Skeletal muscle tissue (tissue), 4 donors: ENCODE data around the gene TYROBP. TPM values are rescaled to one million over a fixed set of nuclear protein-coding genes. Genes with fewer than 3 reads are reported as not detected.
A peak's percentile ranks its signal among the peaks of the same experiment; 100 is the strongest.
"Not testable (repeated sequence)": the region's sequence is repeated elsewhere in the genome, so short reads cannot be mapped to it uniquely, and the experiment has no call there.

Experiments
- H3K27ac ChIP-seq: one replicate; pipeline ENCODE4 v1.7.0; 2013; ENCODE audit warnings: mild to moderate bottlenecking, low read depth, low read length, inconsistent platforms
- H3K27me3 ChIP-seq, 3 donors: one replicate each; pipeline ENCODE4 v1.7.0; 2013; ENCODE audit warnings: low read length in 3 of 3; ENCODE audit not compliant: control insufficient read depth in 3 of 3, insufficient read depth in 3 of 3
- H3K36me3 ChIP-seq, 3 donors: one replicate each; pipeline ENCODE4 v1.7.0; 2013; ENCODE audit warnings: low read length in 3 of 3; ENCODE audit not compliant: control insufficient read depth in 3 of 3, insufficient read depth in 3 of 3
- H3K4me1 ChIP-seq, 3 donors: one replicate each; pipeline ENCODE4 v1.7.0; 2013; ENCODE audit warnings: low read length in 3 of 3, mild to moderate bottlenecking in 3 of 3; ENCODE audit not compliant: control insufficient read depth in 3 of 3, insufficient read depth in 3 of 3
- H3K4me3 ChIP-seq, 3 donors: one replicate each; pipeline ENCODE4 v1.7.0; 2013; ENCODE audit warnings: low read length in 3 of 3
- H3K9ac ChIP-seq, 3 donors: one replicate each; pipeline ENCODE4 v1.7.0; 2013; ENCODE audit warnings: low read length in 3 of 3, mild to moderate bottlenecking in 3 of 3, moderate library complexity in 2 of 3, low read depth in 1 of 3
- H3K9me3 ChIP-seq, 3 donors: one replicate each; pipeline ENCODE4 v1.7.0; 2013; ENCODE audit warnings: low read length in 3 of 3; ENCODE audit not compliant: control insufficient read depth in 3 of 3
- total RNA-seq: library from RNA; depleted of rRNA; stranded (reverse); fragments of >200 nt; gene quantifications from one replicate; pipeline ENCODE4 v1.2.3, GENCODE V29; 2014
- donor health status: Osteomylitis.

The TYROBP gene
- total RNA-seq, 1 donor from 2014 or later = 9.9 TPM

DNA sequence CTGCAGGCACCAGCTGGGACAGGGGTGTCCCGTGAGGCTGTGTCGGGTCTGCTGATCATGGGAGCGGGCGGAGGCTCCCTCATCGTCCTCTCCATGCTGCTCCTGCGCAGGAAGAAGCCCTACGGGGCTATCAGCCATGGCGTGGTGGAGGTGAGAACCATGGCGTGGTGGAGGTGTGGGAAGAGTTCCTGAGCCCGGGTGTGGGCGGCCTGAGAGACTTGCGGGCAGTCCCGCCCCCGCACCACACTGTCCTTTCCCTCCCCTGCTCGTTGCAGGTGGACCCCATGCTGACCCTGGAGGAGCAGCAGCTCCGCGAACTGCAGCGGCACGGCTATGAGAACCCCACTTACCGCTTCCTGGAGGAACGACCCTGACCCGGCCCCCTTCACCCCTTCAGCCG is 29.0 kb downstream of the TYROBP start:
- Histone ChIP-seq H3K36me3 (no peaks in the 10 kb centered on the region), H3K4me3 (no peak overlapping the region)

DNA sequence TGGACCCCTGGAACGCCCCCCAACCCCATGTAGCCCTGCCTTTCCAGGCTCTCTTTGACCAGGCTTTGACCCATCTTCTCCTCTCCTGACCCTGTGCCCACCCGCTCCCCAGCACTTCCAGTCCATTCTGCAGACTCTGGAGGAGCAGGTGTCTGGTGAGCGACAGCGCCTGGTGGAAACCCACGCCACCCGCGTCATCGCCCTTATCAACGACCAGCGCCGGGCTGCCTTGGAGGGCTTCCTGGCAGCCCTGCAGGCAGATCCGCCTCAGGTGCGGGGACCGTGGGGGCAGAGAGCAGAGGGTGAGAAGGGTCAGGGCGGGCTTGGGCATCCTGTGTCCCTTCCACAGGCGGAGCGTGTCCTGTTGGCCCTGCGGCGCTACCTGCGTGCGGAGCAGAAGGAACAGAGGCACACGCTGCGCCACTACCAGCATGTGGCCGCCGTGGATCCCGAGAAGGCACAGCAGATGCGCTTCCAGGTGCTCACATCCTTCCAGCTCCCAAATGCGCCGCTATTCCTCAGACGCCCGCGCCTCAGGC is 33.6 kb downstream of the TYROBP start:
- Histone ChIP-seq H3K27me3 (peaks cover 37 to 61% (median 49%) of the 10 kb centered on the region in 3 donors), H3K9ac (no peak overlapping the region), H3K36me3 (no peaks in the 10 kb centered on the region), H3K27ac (no peak overlapping the region), H3K4me1 (peaks cover 0 to 4% (median 4%) of the 10 kb centered on the region in 3 donors), H3K9me3 (no peaks in the 10 kb centered on the region), H3K4me3 (no peak overlapping the region)

More for the DNA sequence above, 29.0 kb downstream of the TYROBP start:
- H3K9ac ChIP-seq = no peak overlapping the region
- peaks cover 12 to 34% (median 25%) of the 10 kb centered on the region in 3 donors for H3K27me3 ChIP-seq
- no peaks in the 10 kb centered on the region for H3K9me3 ChIP-seq
- H3K27ac ChIP-seq = no peak overlapping the region
- H3K4me1 ChIP-seq = no peaks in the 10 kb centered on the region

DNA sequence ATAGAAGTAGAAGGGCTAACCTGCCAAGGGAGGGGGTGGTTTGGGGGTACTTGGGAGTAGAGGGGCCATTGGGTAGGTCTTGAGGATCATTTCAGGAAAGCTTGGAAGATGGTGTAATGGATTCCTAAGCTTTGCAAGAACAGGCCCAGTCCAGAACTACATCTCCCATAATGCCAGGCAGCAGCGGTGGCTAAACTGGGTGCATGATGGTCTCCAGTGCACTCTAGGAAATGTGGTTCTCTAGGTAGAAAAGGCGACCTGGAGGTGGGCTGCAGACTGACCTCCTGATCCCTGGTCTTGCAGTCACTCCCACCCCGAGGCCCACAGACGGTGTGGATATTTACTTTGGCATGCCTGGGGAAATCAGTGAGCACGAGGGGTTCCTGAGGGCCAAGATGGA is 35.9 kb downstream of the TYROBP start:
- Histone ChIP-seq H3K4me3 (no peak overlapping the region), H3K27me3 (peaks cover 39 to 49% (median 43%) of the 10 kb centered on the region in 3 donors), H3K9me3 (no peaks in the 10 kb centered on the region), H3K9ac (no peak overlapping the region), H3K4me1 (peaks cover 4 to 13% (median 12%) of the 10 kb centered on the region in 3 donors), H3K36me3 (no peaks in the 10 kb centered on the region), H3K27ac (no peak overlapping the region)

DNA sequence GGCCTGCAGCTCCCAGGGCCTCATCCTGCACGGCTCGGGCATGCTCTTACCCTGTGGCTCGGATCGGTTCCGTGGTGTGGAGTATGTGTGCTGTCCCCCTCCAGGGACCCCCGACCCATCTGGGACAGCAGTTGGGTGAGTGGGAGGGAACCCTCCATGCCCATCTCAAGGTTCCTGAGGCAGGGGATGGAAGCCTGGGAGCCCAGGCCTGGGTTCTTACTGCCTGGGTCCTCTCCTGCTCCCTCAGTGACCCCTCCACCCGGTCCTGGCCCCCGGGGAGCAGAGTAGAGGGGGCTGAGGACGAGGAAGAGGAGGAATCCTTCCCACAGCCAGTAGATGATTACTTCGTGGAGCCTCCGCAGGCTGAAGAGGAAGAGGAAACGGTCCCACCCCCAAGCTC is 36.5 kb downstream of the TYROBP start:
- Histone ChIP-seq H3K4me3 (no peak overlapping the region), H3K36me3 (no peaks in the 10 kb centered on the region), H3K4me1 (peaks cover 4 to 13% (median 12%) of the 10 kb centered on the region in 3 donors), H3K9me3 (no peaks in the 10 kb centered on the region), H3K9ac (no peak overlapping the region), H3K27me3 (peaks cover 41 to 46% (median 42%) of the 10 kb centered on the region in 3 donors), H3K27ac (no peak overlapping the region)

DNA sequence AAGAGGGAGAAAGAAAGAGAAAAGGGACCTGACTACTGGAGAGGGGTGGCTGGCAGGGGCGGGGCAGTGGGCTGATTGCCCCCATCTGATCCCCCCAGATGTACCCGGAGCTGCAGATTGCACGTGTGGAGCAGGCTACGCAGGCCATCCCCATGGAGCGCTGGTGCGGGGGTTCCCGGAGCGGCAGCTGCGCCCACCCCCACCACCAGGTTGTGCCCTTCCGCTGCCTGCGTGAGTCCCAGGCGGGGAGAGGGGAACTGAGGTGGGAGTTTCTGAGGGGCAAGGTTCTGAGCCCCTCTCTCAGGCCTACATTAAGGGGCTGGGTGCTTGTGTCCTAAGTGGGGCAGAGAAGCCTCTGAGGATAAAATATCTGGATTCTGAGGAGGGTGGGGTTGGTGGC is 37.3 kb downstream of the TYROBP start:
- Histone ChIP-seq H3K4me3 (no peak overlapping the region), H3K9ac (no peak overlapping the region), H3K27me3 (peaks cover 44 to 49% (median 44%) of the 10 kb centered on the region in 3 donors), H3K9me3 (no peaks in the 10 kb centered on the region), H3K27ac (no peak overlapping the region), H3K36me3 (no peaks in the 10 kb centered on the region), H3K4me1 (peaks cover 4 to 13% (median 12%) of the 10 kb centered on the region in 3 donors)

DNA sequence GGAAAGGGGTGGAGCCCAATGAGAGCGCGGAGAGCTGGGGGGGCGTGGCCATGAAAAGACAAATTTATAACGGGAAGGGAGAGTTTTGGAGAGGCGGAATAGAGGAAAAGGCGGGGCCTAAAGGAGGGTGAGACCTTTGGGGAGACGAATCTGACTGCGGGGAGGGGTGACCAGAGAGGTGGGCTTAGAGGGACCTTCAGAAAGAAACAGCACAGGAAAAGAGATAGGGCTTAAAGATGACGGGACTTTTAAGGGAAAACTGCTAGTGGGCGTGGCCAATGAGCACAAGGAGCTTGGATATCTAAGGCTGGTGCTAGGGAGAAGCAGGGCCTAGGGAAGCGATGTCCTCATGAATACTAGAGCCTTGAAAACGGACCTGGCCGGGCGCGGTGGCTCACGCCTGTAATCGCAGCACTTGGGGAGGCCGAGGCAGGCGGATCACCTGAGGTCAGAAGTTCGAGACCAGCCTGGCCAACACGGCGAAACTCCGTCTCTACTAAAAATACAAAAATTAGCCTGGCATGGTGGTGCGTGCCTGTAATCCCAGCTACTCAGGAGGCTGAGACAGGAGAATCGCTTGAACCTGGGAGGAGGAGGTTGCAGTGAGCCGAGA is 37.9 kb downstream of the TYROBP start:
- H3K36me3 ChIP-seq, H3K4me3 ChIP-seq, H3K27ac ChIP-seq, H3K9me3 ChIP-seq, H3K9ac ChIP-seq: not testable (repeated sequence)
- peaks cover 4 to 13% (median 12%) of the 10 kb centered on the region in 3 donors for H3K4me1 ChIP-seq
- H3K27me3 ChIP-seq = peaks cover 44 to 54% (median 50%) of the 10 kb centered on the region in 3 donors

DNA sequence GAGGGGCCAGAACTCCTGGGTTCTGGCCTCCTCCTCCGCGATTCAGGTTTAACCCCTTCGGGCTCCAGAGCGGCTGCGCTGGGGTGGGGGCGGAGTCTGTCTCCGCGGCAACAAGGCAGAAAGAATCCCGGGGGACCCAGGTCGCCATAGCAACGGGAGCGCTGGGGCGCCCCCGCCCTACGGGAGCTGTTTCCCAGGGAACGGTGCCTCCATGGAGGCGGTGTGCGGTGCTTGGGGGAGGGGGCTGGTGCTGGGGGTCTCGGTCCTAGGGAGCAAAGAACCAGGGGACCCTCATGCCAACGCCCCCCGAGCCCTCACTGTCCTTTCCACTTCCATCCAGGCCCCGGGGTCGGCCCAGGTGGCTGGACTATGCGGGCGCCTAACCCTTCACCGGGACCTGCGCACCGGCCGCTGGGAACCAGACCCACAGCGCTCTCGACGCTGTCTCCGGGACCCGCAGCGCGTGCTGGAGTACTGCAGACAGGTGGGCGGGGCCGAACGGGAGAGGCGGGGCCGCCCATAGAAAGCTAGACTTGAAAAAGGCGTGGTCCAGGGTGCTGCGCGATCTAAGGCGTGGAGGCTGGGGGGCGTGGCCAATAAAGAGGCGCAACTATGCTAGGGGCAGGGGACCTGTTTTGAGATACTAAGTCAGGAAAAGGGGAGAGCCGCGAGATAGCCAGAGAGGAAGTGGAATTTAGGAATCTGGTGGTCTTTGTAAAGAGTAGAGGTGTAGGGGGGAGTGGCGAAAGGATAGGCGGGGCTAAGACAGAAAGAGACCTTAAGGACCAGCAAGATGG is 38.6 kb downstream of the TYROBP start:
- no peaks in the 10 kb centered on the region for H3K9me3 ChIP-seq

DNA sequence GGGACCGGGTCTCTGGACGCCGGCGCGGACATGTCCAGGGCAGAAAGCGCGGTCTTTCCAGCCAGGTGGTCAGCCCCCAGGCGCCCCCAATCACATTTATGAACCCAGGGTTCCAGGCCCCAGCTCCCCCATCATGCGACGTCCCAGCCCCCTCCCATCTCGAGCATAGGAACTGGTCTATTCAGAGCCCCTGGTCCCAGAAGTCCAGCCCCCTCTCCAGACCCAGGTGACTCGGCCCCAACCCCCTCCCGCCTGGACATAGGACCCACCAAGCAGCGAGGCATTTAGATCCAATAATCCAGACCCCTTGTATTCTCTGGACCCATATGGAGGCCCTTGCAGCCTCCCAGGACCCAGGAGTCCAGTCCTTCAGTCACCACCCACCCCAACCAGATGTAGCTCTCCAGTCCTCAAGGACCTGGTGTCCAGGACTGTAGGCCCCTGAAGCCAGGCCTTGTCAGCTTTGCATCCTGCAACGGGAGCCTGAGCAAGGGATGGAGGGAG is 39.2 kb downstream of the TYROBP start:
- peaks cover 4 to 13% (median 12%) of the 10 kb centered on the region in 3 donors for H3K4me1 ChIP-seq
- no peak overlapping the region for H3K9ac ChIP-seq
- no peak overlapping the region for H3K4me3 ChIP-seq
- H3K36me3 ChIP-seq = no peaks in the 10 kb centered on the region
- H3K27ac ChIP-seq = no peak overlapping the region
- H3K27me3 ChIP-seq = peaks cover 44 to 56% (median 55%) of the 10 kb centered on the region in 3 donors
- no peaks in the 10 kb centered on the region for H3K9me3 ChIP-seq

More for the DNA sequence above, 38.6 kb downstream of the TYROBP start:
- H3K9ac ChIP-seq = no peak overlapping the region
- no peak overlapping the region for H3K4me3 ChIP-seq
- H3K27me3 ChIP-seq = peaks cover 44 to 55% (median 52%) of the 10 kb centered on the region in 3 donors
- no peak overlapping the region for H3K27ac ChIP-seq
- no peaks in the 10 kb centered on the region for H3K36me3 ChIP-seq
- peaks cover 4 to 13% (median 12%) of the 10 kb centered on the region in 3 donors for H3K4me1 ChIP-seq

DNA sequence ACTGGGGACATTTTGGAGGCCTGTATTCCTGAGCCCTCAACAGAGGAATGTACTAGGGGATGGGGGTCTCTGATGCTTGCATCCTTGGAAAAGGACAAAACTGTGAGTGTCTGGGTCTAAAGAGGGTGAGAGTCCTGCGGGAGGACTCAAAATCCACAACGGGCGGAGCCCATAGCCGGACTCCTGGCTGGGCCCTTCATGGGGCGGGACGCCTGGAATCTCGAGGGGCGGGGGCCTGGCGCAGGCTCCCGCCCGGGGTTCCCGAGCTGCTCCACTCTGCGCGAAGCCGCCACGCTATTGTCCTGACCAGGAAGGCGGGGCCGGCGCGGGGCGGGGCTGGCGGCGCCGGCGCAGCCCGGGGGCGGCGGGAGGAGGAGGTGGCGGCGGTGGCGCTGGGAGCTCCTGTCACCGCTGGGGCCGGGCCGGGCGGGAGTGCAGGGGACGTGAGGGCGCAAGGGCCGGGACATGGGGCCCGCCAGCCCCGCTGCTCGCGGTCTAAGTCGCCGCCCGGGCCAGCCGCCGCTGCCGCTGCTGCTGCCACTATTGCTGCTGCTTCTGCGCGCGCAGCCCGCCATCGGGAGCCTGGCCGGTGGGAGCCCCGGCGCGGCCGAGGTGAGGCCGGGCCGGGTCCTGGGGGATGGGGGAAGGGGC is 39.8 kb downstream of the TYROBP start, which contains the start of gene APLP1:
TSS of gene APLP1 (plus strand) at position 403 of the 651 bp plus-strand sequence. CDS start at position 466, 63 bp downstream.
- Histone ChIP-seq H3K36me3 (no peaks in the 10 kb centered on the region), H3K27ac (no peak within 1 kb of the TSS), H3K4me1 (peaks cover 4 to 13% (median 12%) of the 10 kb centered on the region in 3 donors), H3K4me3 (peak within 1 kb of the TSS in 1 of 3 donors; percentile 54), H3K9me3 (no peaks in the 10 kb centered on the region), H3K9ac (no peak within 1 kb of the TSS), H3K27me3 (peaks cover 44 to 56% (median 55%) of the 10 kb centered on the region in 3 donors)
